AG04450 (cell line): ENCODE results near the gene UBR7. TPM values are rescaled to one million over a fixed set of nuclear protein-coding genes. Genes with fewer than 3 reads are reported as not detected.
"Not testable (repeated sequence)": the region's sequence is repeated elsewhere in the genome, so short reads cannot be mapped to it uniquely, and the experiment has no call there.

ENCODE experiments used
- CTCF ChIA-PET: fragments of 300-600, 350-600 bp; formaldehyde crosslinking; extraction: SDS; loops from one replicate; lab custom pipeline; 2022; ENCODE audit warnings: antibody characterized with exemption, inconsistent platforms; lab: Charles Lee
- POLR2A ChIA-PET: fragments of 350-600 bp; formaldehyde crosslinking; extraction: SDS; loops from one replicate; lab custom pipeline; 2021; ENCODE audit warnings: antibody characterized with exemption, inconsistent platforms; lab: Yijun Ruan, JAX
- DNase-seq: peaks from one replicate; pipeline ENCODE4 v3.0.0-alpha.2; 2011; ENCODE audit warnings: low read depth, low spot score
- H3K27ac ChIP-seq: one replicate; pipeline ENCODE4 v1.5.1; 2012; ENCODE audit warnings: low read depth, low read length, control low read depth
- H3K27me3 ChIP-seq: one replicate; pipeline ENCODE4 v1.6.0; 2012; ENCODE audit warnings: low read length; ENCODE audit not compliant: control insufficient read depth, insufficient read depth
- H3K4me3 ChIP-seq: 2 replicates; pipeline ENCODE4 v1.5.1; 2011; ENCODE audit warnings: mild to moderate bottlenecking, low read depth, low read length, control low read depth
- H3K9me3 ChIP-seq: 2 replicates; pipeline ENCODE4 v1.5.1; 2012; ENCODE audit warnings: low read length; ENCODE audit not compliant: control insufficient read depth, insufficient read depth
- CTCF ChIP-seq: IDR thresholded peaks from 2 replicates; pipeline ENCODE4 v1.5.1; 2011; ENCODE audit warnings: low read depth, low read length, control low read depth, inconsistent platforms
- polyA plus RNA-seq: library from polyadenylated mRNA; depleted of rRNA; stranded (reverse); fragments of >200 nt; gene quantifications from 2 replicates; pipeline ENCODE4 v1.2.3, GENCODE V29; 2011

The UBR7 gene
- polyA plus RNA-seq, 1 experiment: 30.7 TPM

GRCh38 chr14:93231129-93231979 lies 24.3 kb downstream of the UBR7 start:
- CTCF ChIA-PET: interaction anchor here (0.6 to 1.5 kb wide), 3 partner anchors 12 to 117 kb away, joined by 3 to 6 read pairs (median 3); no protein-coding TSS in a partner anchor
- no peaks in the 10 kb centered on the region for H3K27me3 ChIP-seq
- no peaks in the 10 kb centered on the region; the same call in 1 of the 2 replicates for H3K9me3 ChIP-seq
- no peak for DNase-seq
- no peak for TF ChIP-seq CTCF
- peak overlapping the region; percentile 73 for H3K4me3 ChIP-seq
- POLR2A ChIA-PET: interaction anchor here (0.8 to 2.0 kb wide), 2 partner anchors 9 to 24 kb away, joined by 3 to 4 read pairs; no protein-coding TSS in a partner anchor
- H3K27ac ChIP-seq: peak overlapping the region; percentile 75

DNA sequence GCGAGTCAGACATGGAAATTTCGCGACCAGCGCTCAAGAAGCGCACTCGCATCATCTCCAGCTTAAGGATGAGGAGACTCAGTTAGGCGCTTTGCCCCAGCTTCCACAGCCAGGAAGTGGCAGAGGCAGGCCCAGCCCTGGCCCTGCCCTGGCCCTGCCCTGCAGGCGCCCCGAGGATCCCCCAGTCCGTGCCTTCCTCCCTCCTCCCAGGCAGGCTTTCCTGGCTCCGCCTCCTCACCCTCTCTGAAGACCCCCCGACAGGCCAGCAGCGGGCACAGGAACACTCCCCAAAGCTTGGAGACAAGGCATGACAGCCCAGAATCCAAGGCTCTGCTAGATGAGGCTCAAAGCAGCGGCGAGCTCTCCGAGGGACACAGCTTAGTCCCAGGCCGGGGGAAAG lies 25.1 kb downstream of the UBR7 start:
- TF ChIP-seq CTCF: no peak
- ChIA-PET POLR2A (interaction anchor here (0.8 to 2.0 kb wide), 2 partner anchors 9 to 24 kb away, joined by 3 to 4 read pairs; no protein-coding TSS in a partner anchor), CTCF (interaction anchor here (1.5 kb wide), 1 partner anchor 13 kb away, joined by 6 read pairs; no protein-coding TSS in a partner anchor)
- no peak for DNase-seq
- H3K4me3 ChIP-seq: peak overlapping the region; percentile 73; the same call in 1 of the 2 replicates
- peak overlapping the region; percentile 21 for H3K27ac ChIP-seq
- no peaks in the 10 kb centered on the region for H3K27me3 ChIP-seq
- H3K9me3 ChIP-seq: no peaks in the 10 kb centered on the region; the same call in 1 of the 2 replicates

- H3K9me3 ChIP-seq, H3K4me3 ChIP-seq, POLR2A ChIA-PET, DNase-seq, H3K27me3 ChIP-seq, H3K27ac ChIP-seq: not testable (repeated sequence)
- CTCF ChIA-PET: interaction anchor here (1.5 kb wide), 1 partner anchor 14 kb away, joined by 6 read pairs; no protein-coding TSS in a partner anchor
These were observed 26.0 kb downstream of the UBR7 start for GRCh38 chr14:93233078-93233477.

- no peaks in the 10 kb centered on the region; the same call in 1 of the 2 replicates for H3K9me3 ChIP-seq
- no peak overlapping the region for H3K27ac ChIP-seq
- no peaks in the 10 kb centered on the region for H3K27me3 ChIP-seq
- POLR2A ChIA-PET: interaction anchor here (1.2 kb wide), 1 partner anchor 24 kb away, joined by 3 read pairs; no protein-coding TSS in a partner anchor
- no peak for TF ChIP-seq CTCF
- CTCF ChIA-PET: no interaction called here
- no peak for DNase-seq
- no peak overlapping the region for H3K4me3 ChIP-seq
These were observed 27.7 kb downstream of the UBR7 start for GRCh38 chr14:93234798-93235197.

- Histone ChIP-seq H3K27ac (peak overlapping the region; percentile 65), H3K4me3 (no peak overlapping the region), H3K9me3 (no peaks in the 10 kb centered on the region; the same call in 1 of the 2 replicates), H3K27me3 (no peaks in the 10 kb centered on the region)
- CTCF ChIA-PET: interaction anchor here (0.6 to 1.3 kb wide), 3 partner anchors 10 to 897 kb away, joined by 3 to 5 read pairs (median 3); no protein-coding TSS in a partner anchor
- no peak for TF ChIP-seq CTCF
- POLR2A ChIA-PET: interaction anchor here (0.6 to 1.9 kb wide), 3 partner anchors 9 to 90 kb away, joined by 4 read pairs; no protein-coding TSS in a partner anchor
- peak; percentile 59 for DNase-seq
These were observed 33.0 kb downstream of the UBR7 start for GRCh38 chr14:93239869-93240677.
